AG04450 (cell line): ENCODE results near the gene UNC5CL. TPM values are rescaled to one million over a fixed set of nuclear protein-coding genes. Genes with fewer than 3 reads are reported as not detected.

ENCODE experiments used
- CTCF ChIA-PET: fragments of 300-600, 350-600 bp; formaldehyde crosslinking; extraction: SDS; loops from one replicate; lab custom pipeline; 2022; ENCODE audit warnings: antibody characterized with exemption, inconsistent platforms; lab: Charles Lee
- POLR2A ChIA-PET: fragments of 350-600 bp; formaldehyde crosslinking; extraction: SDS; loops from one replicate; lab custom pipeline; 2021; ENCODE audit warnings: antibody characterized with exemption, inconsistent platforms; lab: Yijun Ruan, JAX
- DNase-seq: peaks from one replicate; pipeline ENCODE4 v3.0.0-alpha.2; 2011; ENCODE audit warnings: low read depth, low spot score
- H3K27ac ChIP-seq: one replicate; pipeline ENCODE4 v1.5.1; 2012; ENCODE audit warnings: low read depth, low read length, control low read depth
- H3K27me3 ChIP-seq: one replicate; pipeline ENCODE4 v1.6.0; 2012; ENCODE audit warnings: low read length; ENCODE audit not compliant: control insufficient read depth, insufficient read depth
- H3K4me3 ChIP-seq: 2 replicates; pipeline ENCODE4 v1.5.1; 2011; ENCODE audit warnings: mild to moderate bottlenecking, low read depth, low read length, control low read depth
- H3K9me3 ChIP-seq: 2 replicates; pipeline ENCODE4 v1.5.1; 2012; ENCODE audit warnings: low read length; ENCODE audit not compliant: control insufficient read depth, insufficient read depth
- CTCF ChIP-seq: IDR thresholded peaks from 2 replicates; pipeline ENCODE4 v1.5.1; 2011; ENCODE audit warnings: low read depth, low read length, control low read depth, inconsistent platforms
- polyA plus RNA-seq: library from polyadenylated mRNA; depleted of rRNA; stranded (reverse); fragments of >200 nt; gene quantifications from 2 replicates; pipeline ENCODE4 v1.2.3, GENCODE V29; 2011

Gene UNC5CL
- polyA plus RNA-seq, 1 experiment: 0.02 TPM

GRCh38 chr6:41064841-41065240, 25.8 kb upstream of the UNC5CL start:
- TF ChIP-seq CTCF: no peak
- no peaks in the 10 kb centered on the region for H3K9me3 ChIP-seq
- no peak for DNase-seq
- H3K27me3 ChIP-seq: no peaks in the 10 kb centered on the region
- H3K27ac ChIP-seq: no peak overlapping the region
- no peak overlapping the region for H3K4me3 ChIP-seq
- POLR2A ChIA-PET: no interaction called here
- CTCF ChIA-PET: interaction anchor here (0.9 kb wide), 1 partner anchor 37 kb away, joined by 4 read pairs; no protein-coding TSS in a partner anchor

- CTCF ChIA-PET: interaction anchor here (1.0 to 1.8 kb wide), 2 partner anchors 36 to 218 kb away, joined by 3 to 8 read pairs; no protein-coding TSS in a partner anchor
- Histone ChIP-seq H3K27ac (no peak overlapping the region), H3K9me3 (no peaks in the 10 kb centered on the region), H3K4me3 (no peak overlapping the region), H3K27me3 (no peaks in the 10 kb centered on the region)
- no peak for TF ChIP-seq CTCF
- no peak for DNase-seq
- POLR2A ChIA-PET: no interaction called here
Observed at GRCh38 chr6:41063884-41064285, 24.9 kb upstream of the UNC5CL start.

GRCh38 chr6:41062056-41062455, 23.0 kb upstream of the UNC5CL start:
- no peak for DNase-seq
- CTCF ChIA-PET: interaction anchor here (1.8 kb wide), 1 partner anchor 34 kb away, joined by 8 read pairs; no protein-coding TSS in a partner anchor
- no peak for TF ChIP-seq CTCF
- Histone ChIP-seq H3K27ac (no peak overlapping the region), H3K9me3 (no peaks in the 10 kb centered on the region), H3K27me3 (no peaks in the 10 kb centered on the region), H3K4me3 (no peak overlapping the region)
- POLR2A ChIA-PET: no interaction called here

DNA sequence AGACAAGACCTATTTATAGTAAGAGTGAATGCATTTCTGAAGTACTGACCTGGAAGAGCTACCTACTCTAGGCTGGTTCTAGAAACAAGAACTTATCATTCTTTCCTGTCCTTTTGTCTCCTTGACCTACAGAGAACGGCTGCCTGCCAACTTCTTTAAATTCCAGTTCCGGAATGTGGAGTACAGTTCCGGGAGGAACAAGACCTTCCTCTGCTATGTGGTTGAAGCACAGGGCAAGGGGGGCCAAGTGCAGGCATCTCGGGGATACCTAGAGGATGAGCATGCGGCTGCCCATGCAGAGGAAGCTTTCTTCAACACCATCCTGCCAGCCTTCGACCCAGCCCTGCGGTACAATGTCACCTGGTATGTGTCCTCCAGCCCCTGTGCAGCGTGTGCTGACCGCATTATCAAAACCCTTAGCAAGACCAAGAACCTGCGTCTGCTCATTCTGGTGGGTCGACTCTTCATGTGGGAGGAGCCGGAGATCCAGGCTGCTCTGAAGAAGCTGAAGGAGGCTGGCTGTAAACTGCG, 22.2 kb upstream of the UNC5CL start:
- POLR2A ChIA-PET: no interaction called here
- H3K27ac ChIP-seq: no peak overlapping the region
- H3K4me3 ChIP-seq: no peak overlapping the region
- CTCF ChIA-PET: interaction anchor here (1.2 kb wide), 1 partner anchor 34 kb away, joined by 5 read pairs; no protein-coding TSS in a partner anchor
- no peaks in the 10 kb centered on the region for H3K27me3 ChIP-seq
- H3K9me3 ChIP-seq: no peaks in the 10 kb centered on the region
- TF ChIP-seq CTCF: no peak
- no peak for DNase-seq

DNA sequence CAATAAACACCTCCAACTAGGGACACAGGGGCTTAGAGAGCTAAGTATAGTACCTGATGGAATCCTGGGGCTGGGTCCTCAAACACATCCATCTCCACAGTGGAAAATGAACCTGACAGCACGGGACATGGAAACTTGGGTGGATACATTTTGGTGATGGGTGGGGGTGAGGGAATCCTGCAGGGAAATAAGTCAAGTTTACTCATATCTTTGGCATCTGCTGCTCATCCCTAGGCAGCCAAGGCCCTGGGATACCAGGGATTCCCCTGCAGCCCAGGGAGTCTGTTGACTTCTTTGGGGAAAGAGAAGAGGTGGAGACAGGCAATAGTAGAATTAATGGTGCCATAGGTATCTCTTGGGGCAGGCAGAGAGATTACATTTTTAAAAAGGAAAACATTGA, 20.5 kb upstream of the UNC5CL start:
- peaks cover 2% of the 10 kb centered on the region for H3K27me3 ChIP-seq
- no peak for DNase-seq
- H3K27ac ChIP-seq: no peak overlapping the region
- H3K4me3 ChIP-seq: no peak overlapping the region
- CTCF ChIA-PET: interaction anchor here (0.7 to 1.9 kb wide), 3 partner anchors 9 to 32 kb away, joined by 3 to 10 read pairs (median 5); no protein-coding TSS in a partner anchor
- no peaks in the 10 kb centered on the region for H3K9me3 ChIP-seq
- no peak for TF ChIP-seq CTCF
- POLR2A ChIA-PET: no interaction called here
